GM13977 (cell line): Measurements from ENCODE around the gene RPL28.
"Not testable (repeated sequence)": the region's sequence is repeated elsewhere in the genome, so short reads cannot be mapped to it uniquely, and the experiment has no call there.

ENCODE experiments used
- DNase-seq: peaks from one replicate; pipeline ENCODE4 v3.0.0; 2012; ENCODE audit warnings: low spot score
- in situ Hi-C: fragments of 300-500 bp; cut with MboI; formaldehyde crosslinking; loops from one replicate; pipeline ENCODE4 v1.12.0; 2022; ENCODE audit warnings: low sequenced_read_pairs, low pct_unique_long_range_greater_than_20kb, mixed read lengths, inconsistent platforms; ENCODE audit not compliant: unreplicated experiment
- TF ChIP-seq, protein P1 (sequence below): IDR thresholded peaks from 2 replicates; pipeline ENCODE4 v1.5.1; 2012; ENCODE audit warnings: mild to moderate bottlenecking, control low read depth; ENCODE audit not compliant: insufficient read depth; ENCODE audit errors: extremely low read depth, missing control alignments

The RPL28 gene

GRCh38 chr19:55443824-55444480 lies 58.2 kb downstream of the RPL28 start:
- TF ChIP-seq, protein P1, sequence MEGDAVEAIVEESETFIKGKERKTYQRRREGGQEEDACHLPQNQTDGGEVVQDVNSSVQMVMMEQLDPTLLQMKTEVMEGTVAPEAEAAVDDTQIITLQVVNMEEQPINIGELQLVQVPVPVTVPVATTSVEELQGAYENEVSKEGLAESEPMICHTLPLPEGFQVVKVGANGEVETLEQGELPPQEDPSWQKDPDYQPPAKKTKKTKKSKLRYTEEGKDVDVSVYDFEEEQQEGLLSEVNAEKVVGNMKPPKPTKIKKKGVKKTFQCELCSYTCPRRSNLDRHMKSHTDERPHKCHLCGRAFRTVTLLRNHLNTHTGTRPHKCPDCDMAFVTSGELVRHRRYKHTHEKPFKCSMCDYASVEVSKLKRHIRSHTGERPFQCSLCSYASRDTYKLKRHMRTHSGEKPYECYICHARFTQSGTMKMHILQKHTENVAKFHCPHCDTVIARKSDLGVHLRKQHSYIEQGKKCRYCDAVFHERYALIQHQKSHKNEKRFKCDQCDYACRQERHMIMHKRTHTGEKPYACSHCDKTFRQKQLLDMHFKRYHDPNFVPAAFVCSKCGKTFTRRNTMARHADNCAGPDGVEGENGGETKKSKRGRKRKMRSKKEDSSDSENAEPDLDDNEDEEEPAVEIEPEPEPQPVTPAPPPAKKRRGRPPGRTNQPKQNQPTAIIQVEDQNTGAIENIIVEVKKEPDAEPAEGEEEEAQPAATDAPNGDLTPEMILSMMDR = no peak
- no peak for DNase-seq
- in situ Hi-C loops = no loop called here

DNA sequence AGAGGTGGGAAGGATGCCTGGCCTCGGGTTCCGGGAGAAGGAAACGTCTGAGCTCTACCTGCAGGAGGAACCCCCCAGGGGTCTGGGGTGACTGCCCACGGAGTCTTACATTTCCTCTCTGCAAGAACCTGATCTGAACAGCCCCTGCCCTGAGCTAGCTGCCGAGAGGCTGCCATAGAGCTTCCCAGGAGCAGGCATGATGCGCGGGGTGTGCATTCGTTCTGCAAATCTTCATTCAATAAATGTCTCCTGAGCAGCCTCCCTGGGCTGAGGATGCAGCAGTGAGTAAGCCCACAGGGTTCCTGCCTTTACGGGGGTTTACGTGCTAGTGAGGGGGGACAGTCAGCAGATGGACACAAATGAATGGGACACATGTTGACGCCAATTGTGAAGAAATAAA lies 58.9 kb downstream of the RPL28 start:
- TF ChIP-seq, protein P1 = no peak
- no peak for DNase-seq
- in situ Hi-C loops = no loop called here

GRCh38 chr19:55446060-55446459 lies 60.3 kb downstream of the RPL28 start:
- no peak for DNase-seq
- TF ChIP-seq, protein P1 = no peak
- in situ Hi-C loops = no loop called here

- in situ Hi-C loops = no loop called here
- DNase-seq = no peak
- TF ChIP-seq, protein P1 = no peak
Observed at GRCh38 chr19:55447421-55448174, 61.9 kb downstream of the RPL28 start.

- DNase-seq, in situ Hi-C loops: not testable (repeated sequence)
Observed at GRCh38 chr19:55448175-55448490, 62.4 kb downstream of the RPL28 start.

DNA sequence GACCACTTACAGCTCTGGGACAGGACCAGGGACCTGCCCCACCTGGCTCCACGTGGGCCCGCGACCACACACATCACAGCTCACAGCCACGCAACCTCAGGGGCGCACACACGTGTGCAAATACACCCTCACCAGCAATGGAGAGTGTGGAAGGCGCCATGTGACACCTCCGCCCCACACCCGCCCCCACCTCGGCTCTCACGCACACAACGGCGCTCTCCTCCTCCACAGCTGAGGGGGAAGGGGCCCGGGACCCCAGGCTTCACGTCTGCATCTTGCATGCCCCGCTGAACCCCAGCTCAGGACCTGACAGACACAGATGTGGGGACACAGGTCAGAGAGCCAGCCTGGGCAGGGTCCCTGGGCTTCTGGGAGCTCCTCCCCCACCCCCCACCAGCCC lies 63.7 kb downstream of the RPL28 start:
- TF ChIP-seq, protein P1 = no peak
- DNase-seq = no peak
- in situ Hi-C loops = no loop called here

DNA sequence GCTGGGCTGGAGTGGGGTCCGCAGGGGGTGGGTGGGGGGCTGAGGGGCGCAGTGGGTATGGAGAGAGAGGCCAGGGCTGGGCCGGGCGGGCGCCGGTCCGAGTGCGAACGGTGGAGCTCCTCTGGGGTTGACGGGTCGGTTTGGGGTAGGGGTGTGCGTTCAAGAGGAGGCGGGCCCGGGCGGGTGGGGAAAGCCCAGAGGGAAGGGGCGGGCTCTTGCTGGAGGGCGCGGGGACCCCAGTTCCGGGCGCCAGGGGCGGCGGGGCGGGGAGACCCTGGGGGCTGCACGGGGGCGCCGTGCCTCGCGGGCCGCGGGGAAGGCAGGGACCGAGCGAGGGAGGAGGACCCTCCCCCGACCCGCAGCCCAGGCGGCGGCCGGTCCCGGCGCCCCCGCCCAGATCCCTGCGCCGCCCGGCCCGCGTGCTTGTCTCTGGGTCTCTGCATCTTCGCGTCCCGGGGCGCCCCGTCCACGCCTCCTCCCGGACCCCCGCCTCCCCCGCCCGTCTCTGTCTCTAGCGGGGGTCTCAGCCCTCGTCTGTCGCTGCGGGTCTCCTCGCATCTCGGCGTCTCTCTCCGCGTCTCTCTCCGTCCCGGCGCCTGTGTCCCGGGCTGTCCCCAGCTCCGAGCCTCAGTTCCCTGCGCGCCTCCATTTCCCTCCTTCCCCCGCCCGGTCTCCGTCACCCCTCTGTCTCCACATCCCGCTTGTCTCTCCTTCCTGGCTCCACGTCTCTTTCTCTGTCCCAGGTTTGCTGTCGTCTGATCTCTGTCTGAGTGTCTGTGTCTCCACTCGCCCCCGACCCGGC lies 65.6 kb downstream of the RPL28 start:
- in situ Hi-C loops = no loop called here
- TF ChIP-seq, protein P1 = no peak
- DNase-seq = peak; percentile 63
